H1 (cell line): ENCODE measurements around the gene KRTAP4-9.

Source experiments
- CEBPB ChIP-seq: IDR thresholded peaks from 2 replicates; pipeline ENCODE4 v1.6.1; 2012; ENCODE audit warnings: low read depth, low read length
- CHD1 ChIP-seq: IDR thresholded peaks from 2 replicates; pipeline ENCODE4 v1.6.1; 2012; ENCODE audit warnings: low read depth, low read length, improper control_type of control experiment
- CTCF ChIP-seq, 3 experiments: IDR thresholded peaks; 1 replicate in 2 of 3; 2 replicates in 1 of 3; pipeline versions ENCODE4 v1.5.1 to v1.6.1; 2011; ENCODE audit warnings: low read length in 3 of 3, mild to moderate bottlenecking in 3 of 3, inconsistent platforms in 2 of 3, low read depth in 1 of 3, moderate library complexity in 1 of 3; ENCODE audit not compliant: insufficient read depth in 1 of 3; ENCODE audit errors: control extremely low read depth in 1 of 3
- GABPA ChIP-seq: IDR thresholded peaks from 2 replicates; pipeline ENCODE4 v1.6.1; 2011; ENCODE audit warnings: mild to moderate bottlenecking, low read length, moderate library complexity, borderline replicate concordance; ENCODE audit not compliant: insufficient read depth
- JUN ChIP-seq: IDR thresholded peaks from 2 replicates; pipeline ENCODE4 v1.6.1; 2011; ENCODE audit warnings: low read depth, mild to moderate bottlenecking, improper control_type of control experiment, low read length
- MAFK ChIP-seq: IDR thresholded peaks from 2 replicates; pipeline ENCODE4 v1.6.1; 2012; ENCODE audit warnings: low read depth, mild to moderate bottlenecking, improper control_type of control experiment, low read length
- NRF1 ChIP-seq: IDR thresholded peaks from 2 replicates; pipeline ENCODE4 v1.6.1; 2011; ENCODE audit warnings: mild to moderate bottlenecking, low read depth, low read length, improper control_type of control experiment
- POLR2A ChIP-seq, 2 experiments: IDR thresholded peaks; 1 replicate in 1 of 2; 2 replicates in 1 of 2; pipeline ENCODE4 v1.6.1; 2011; ENCODE audit warnings: low read depth in 2 of 2, low read length in 2 of 2, mild to moderate bottlenecking in 2 of 2; ENCODE audit errors: control extremely low read depth in 1 of 2
- POLR2AphosphoS5 ChIP-seq: IDR thresholded peaks from 2 replicates; pipeline ENCODE4 v1.6.1; 2011; ENCODE audit warnings: low read depth, low read length
- SP2 ChIP-seq: IDR thresholded peaks from 2 replicates; pipeline ENCODE4 v1.6.1; 2012; ENCODE audit warnings: mild to moderate bottlenecking, low read length, inconsistent platforms
- ZNF274 ChIP-seq: IDR thresholded peaks from 2 replicates; pipeline ENCODE4 v1.7.0; 2012; ENCODE audit warnings: low read length, borderline replicate concordance; ENCODE audit errors: extremely low read depth

- TF ChIP-seq GABPA (no peak), SP2 (no peak), POLR2AphosphoS5 (no peak), POLR2A (IDR thresholded peaks at IDR 0.05; ENCODE audit: control extremely low read depth in 1 of 2, low read depth in 2 of 2, low read length in 2 of 2) (no peak), ZNF274 (no peak), NRF1 (no peak), CTCF (IDR thresholded peaks at IDR 0.05; ENCODE audit: control extremely low read depth in 1 of 3, insufficient read depth in 1 of 3, low read depth in 1 of 3, low read length in 3 of 3) (no peak), CHD1 (no peak), MAFK (no peak), JUN (no peak), CEBPB (no peak)
Measured at GRCh38 chr17:41147531-41148204, 42.5 kb downstream of the KRTAP4-9 start.
